Measurements from ENCODE around the gene RHEBL1.

DNA sequence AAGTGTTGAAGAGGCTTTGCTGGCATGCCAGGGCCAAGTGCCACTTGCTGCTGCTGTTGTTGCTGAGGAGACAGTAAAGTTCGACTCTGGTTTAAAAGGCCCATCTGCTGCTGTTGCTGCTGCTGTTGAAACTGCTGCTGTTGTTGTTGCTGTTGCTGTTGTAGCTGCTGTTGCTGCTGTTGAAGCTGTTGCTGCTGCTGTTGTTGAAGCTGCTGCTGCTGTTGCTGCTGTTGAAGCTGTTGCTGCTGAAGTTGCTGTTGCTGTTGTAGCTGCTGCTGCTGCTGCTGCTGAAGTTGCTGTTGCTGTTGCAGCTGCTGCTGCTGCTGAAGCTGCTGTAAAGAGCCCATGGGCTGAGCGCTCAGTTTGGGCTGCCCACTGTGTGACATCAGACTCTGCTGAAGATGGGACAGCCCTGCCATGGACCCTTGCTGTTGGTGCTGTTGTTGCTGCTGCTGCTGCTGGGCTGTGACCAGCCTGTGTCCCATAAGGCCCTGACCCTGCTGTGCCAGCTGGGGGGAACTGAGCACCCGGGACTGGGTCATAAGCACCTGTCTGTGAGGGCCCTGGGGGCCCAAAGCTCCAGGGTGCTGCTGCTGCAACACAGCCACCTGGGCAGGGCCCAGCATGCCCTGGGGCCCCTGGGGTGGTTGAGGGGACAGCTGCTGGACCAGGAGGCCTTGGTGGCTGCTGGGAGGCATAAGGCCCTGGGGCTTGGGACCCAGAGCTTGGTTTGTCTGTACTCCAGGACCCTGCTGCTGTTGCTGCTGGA lies 36.9 kb downstream of the RHEBL1 start:
- TF ChIP-seq CTCF (IDR thresholded peaks at IDR 0.05) (no peak), POLR2AphosphoS5 (IDR thresholded peaks at IDR 0.05) (no peak)

All from upper lobe of left lung (tissue), 4 donors.